ENCODE measurements around the gene TBC1D1.
"Not testable (repeated sequence)": the region's sequence is repeated elsewhere in the genome, so short reads cannot be mapped to it uniquely, and the experiment has no call there.

The TBC1D1 gene

GRCh38 chr4:38009421-38009820 is 118.5 kb downstream of the TBC1D1 start:
- DNase-seq (ENCODE audit: low read depth in 4 of 4, low spot score in 1 of 4): no peak

DNA sequence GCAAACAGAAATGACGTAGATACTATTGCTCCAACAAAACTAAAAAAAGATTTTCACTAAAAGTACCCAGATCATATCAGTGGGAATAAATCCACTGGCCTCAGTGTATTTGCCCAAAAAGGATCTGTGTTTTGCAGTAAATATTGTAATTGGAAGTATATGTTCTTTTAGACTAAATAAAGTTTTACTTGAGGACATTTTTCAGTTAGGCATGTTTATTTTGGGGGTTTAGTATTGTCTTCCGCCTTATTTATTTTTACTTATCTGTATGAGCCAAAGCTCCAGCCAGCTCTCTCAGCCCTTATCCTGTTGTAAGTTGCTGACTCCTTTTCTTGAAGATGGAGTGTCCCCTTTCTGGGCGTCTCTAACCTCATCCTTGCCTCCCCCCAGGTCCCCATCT is 119.1 kb downstream of the TBC1D1 start:
- no peak for DNase-seq (ENCODE audit: low read depth in 4 of 4, low spot score in 1 of 4)

DNA sequence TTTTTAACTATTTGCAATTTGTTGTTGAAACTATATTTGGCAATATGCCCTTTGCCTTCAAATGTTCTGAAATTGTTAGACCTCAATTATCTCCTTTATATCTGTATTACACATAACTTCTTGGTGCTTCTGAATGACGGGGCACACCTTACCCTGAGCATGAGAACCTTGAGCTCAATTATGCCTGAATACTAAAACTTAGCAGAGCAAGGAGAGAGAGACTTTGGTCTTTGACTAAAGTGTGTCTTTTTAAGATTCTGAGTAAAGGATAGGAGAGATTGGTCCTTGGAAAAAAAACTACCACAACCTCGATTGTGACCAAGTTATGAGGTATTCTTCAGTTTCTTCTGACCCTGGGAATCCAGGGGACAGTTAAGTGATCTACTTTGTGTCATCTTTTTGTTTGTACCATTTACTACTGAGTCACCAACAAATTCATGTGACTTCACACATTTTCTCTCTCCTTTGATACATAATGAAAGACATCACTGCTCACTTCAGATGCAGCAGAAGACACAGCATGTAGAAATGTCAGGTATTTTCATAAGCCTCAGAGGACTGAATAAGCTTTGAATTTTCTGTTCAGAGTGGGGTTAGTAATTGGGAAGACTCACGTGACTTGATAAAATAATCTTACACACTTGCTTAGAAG is 120.8 kb downstream of the TBC1D1 start:
- DNase-seq (ENCODE audit: low read depth in 4 of 4, low spot score in 1 of 4): no peak

DNA sequence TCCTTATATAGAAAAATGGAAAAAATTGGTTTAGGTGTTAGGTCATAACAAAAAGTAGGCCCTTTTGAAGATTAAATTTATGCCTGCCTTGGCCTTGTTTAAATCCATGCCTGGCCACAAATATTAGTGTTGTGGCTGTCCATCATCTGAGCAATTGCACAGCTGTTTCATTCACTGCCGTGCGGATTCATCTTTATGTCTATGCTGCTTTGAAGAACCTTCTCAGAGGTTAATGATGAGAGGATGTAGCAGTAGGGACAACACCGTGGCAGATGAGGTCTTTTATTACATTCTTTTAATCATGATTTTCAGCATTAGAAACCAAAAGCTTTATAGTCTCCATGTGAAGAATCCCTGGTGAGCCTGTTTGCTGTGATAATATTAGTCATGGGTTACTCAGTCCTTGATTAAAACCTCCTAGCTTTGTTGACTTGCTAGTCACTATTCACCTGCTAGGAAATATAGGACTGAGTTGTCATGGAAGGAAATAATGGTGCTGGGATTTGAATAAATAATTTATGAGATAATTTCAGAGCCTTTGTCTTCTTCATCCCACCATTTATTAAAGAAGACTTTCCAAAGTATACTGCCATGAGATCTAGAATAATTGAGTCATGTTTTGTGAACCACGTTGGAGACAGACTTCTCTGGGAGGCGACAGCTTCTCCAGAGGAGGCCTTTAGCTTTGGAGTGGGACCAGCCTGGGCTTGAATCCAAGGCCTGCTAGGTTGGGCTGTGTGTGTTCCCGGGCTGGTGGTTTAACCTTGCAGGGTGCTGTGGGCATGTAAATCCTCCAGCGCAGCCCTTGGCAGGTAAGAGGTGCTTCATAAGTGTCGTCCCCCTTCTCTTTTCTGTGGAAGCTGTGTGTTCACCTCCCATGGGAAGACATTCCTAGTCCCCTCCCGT is 122.8 kb downstream of the TBC1D1 start:
- DNase-seq (ENCODE audit: low read depth in 4 of 4, low spot score in 1 of 4): no peak

DNA sequence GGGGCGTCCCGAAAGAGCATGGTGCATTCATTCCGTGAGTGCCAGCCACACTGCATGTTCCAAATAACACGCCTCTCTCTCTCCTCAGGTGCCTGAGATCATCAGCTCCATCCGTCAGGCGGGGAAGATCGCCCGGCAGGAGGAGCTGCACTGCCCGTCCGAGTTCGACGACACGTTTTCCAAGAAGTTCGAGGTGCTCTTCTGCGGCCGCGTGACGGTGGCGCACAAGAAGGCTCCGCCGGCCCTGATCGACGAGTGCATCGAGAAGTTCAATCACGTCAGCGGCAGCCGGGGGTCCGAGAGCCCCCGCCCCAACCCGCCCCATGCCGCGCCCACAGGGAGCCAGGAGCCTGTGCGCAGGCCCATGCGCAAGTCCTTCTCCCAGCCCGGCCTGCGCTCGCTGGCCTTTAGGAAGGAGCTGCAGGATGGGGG is 123.6 kb downstream of the TBC1D1 start:
- DNase-seq (ENCODE audit: low read depth in 4 of 4, low spot score in 1 of 4): no peak

DNA sequence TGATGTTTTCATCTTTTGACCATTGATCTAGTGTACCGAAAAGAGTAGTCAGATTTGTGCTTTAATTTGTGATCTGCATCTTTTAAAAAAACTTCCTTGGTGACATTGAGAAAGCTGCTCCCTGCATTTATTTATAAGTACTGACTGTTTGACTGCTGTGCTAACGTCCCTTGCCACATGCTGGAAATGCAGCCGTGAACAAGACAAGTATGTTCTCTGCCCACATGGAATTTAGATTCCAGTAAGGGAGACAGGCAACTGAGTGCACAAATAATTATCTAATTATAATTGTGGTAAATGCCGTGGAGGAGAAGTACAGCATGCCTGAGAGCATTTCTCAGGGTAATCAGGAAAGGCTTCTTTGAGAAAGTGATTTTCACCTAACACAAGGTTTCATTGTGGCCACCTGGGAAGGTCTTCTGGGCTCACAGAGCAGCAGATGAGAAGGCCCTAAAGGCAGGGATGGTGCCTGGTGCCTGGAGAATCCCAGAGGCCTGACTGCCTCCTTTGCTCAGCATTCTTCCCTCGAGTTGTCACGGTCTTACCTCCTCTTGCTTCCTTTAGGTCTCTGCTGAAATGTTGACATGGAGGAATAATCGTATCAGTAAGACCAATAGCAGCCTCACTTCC is 125.1 kb downstream of the TBC1D1 start:
- no peak for DNase-seq (ENCODE audit: low read depth in 4 of 4, low spot score in 1 of 4)

DNA sequence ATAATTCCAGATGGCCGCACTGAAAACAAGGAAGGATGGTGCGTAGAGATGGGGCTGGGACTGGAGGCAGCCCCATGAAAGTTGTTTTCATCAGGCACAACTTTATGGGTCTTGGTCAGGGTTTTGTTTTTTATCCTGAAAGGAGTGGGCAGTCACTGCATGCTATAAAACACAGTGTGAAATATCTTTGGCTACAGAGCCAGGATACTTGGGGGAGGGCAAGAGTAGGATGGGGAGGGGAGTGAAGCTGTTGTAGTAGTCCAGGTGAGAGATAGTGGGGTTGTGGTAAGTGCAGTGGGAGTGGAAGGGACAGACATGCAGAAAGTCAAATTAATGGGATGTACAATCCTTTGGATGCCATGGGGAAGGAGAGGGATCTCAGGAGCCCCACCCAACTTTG is 125.8 kb downstream of the TBC1D1 start:
- DNase-seq (ENCODE audit: low read depth in 4 of 4, low spot score in 1 of 4): no peak

- no peak for DNase-seq (ENCODE audit: low read depth in 4 of 4, low spot score in 1 of 4)
Observed at GRCh38 chr4:38017609-38018008, 126.7 kb downstream of the TBC1D1 start.

GRCh38 chr4:38020386-38020785 is 129.5 kb downstream of the TBC1D1 start:
- DNase-seq (ENCODE audit: low read depth in 4 of 4, low spot score in 1 of 4): no peak

DNA sequence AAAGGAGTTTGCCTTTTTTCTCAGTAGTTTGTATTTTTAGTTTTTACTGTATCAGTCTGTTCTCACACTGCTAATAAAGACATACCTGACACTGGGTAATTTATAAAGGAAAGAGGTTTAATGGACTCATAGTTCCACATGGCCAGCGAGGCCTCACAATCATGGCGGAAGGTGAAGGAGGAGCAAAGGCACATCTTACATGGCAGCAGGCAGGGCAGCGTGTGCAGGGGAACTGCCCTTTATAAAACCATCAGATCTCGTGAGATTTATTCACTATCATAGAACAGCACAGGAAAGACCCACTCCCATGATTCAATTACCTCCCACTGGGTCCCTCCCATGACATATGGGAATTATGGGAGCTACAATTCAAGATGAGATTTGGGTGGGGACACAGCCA is 130.1 kb downstream of the TBC1D1 start:
- DNase-seq (ENCODE audit: low read depth in 4 of 4, low spot score in 1 of 4): not testable (repeated sequence)

DNA sequence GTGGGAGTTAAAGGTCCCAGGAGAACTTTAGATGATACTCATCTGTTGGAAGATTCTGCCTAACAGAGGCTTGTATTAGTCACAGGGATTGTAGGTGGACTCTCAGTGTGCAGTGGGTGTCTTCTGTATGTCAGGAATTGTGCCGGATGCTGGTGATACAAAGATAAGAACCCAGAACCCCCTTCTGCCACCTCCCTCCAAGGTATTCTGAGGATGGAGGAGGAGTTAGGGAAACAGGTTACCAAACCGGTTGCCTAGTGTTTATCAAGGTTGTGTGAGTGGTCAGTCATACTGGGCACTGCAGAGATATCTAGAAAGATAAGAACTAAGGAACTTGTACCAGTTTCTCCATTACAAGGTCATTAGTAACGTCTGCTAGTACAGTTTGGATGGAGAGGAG is 130.9 kb downstream of the TBC1D1 start:
- DNase-seq (ENCODE audit: low read depth in 4 of 4, low spot score in 1 of 4): no peak

GRCh38 chr4:38023347-38024205 is 132.7 kb downstream of the TBC1D1 start:
- no peak for DNase-seq (ENCODE audit: low read depth in 4 of 4, low spot score in 1 of 4)

GRCh38 chr4:38024206-38024509 is 133.3 kb downstream of the TBC1D1 start:
- DNase-seq (ENCODE audit: low read depth in 4 of 4, low spot score in 1 of 4): no peak

- DNase-seq (ENCODE audit: low read depth in 4 of 4, low spot score in 1 of 4): no peak
Observed at GRCh38 chr4:38025665-38026064, 134.8 kb downstream of the TBC1D1 start.

- DNase-seq (ENCODE audit: low read depth in 4 of 4, low spot score in 1 of 4): no peak
Observed at GRCh38 chr4:38026158-38026740, 135.4 kb downstream of the TBC1D1 start.

DNA sequence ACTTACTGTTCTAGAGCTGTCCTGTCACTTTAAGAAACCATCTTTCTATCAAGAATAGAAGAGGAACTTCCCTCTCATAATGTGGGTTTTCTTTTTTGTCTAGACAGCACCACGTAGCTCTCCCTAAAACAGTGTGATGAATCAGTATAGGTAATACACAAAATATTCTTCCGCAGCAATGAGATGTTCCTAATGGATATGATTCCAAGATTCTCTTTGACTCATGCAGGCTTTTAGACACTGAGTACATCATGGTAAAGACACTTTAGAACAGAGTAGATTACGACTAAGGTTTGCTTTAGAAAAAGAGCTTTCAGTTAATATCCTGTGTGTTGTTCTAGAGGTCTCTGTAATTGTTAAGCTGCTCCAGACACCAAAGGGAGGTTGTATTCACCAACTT is 139.1 kb downstream of the TBC1D1 start:
- no peak for DNase-seq (ENCODE audit: low read depth in 4 of 4, low spot score in 1 of 4)

DNA sequence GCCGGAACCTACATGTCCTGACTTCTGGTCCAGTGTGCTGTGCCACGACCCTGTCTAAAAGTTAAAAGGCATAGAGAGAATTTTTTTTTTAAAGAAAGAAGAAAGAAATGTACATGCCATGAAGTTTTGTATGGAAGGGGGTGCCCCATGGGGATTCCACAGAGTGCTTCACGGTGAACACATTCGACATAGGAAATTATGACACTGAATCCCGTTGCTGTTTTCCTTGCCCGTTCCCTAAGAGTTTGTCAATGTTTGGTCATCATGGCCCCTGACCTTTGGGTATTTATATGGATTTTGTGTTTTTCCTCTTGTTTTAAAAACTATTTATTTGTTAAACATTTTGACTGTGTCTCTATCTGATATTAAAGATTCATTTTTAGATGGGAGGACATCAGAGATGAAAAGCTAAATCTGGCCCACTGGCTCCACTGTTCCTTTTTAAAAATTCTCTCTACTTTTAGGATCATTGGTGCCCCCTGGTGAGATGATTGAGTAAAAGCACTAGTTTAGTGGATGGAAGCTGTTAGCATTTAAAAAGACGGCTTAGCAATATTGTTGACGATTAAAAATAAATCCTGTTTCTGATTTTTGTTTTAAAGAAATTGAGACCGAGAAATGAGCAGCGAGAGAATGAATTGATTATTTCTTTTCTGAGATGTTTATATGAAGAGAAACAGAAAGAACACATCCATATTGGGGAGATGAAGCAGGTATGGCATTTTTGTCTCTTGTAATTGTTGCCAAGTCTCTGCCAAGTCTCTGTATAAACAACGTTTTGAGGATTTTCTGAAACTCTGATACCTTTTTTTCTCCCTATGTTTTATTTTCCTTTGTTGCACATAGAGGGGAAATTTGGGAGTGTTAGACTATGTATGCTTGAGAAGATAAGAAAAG is 144.3 kb downstream of the TBC1D1 start:
- peak in 2 of 4 experiments; percentile 2 to 16 for DNase-seq (ENCODE audit: low read depth in 4 of 4, low spot score in 1 of 4)

GRCh38 chr4:38036548-38036947 is 145.7 kb downstream of the TBC1D1 start:
- DNase-seq (ENCODE audit: low read depth in 4 of 4, low spot score in 1 of 4): no peak

- DNase-seq (ENCODE audit: low read depth in 4 of 4, low spot score in 1 of 4): no peak
Observed at GRCh38 chr4:38037612-38038011, 146.7 kb downstream of the TBC1D1 start.

- no peak for DNase-seq (ENCODE audit: low read depth in 4 of 4, low spot score in 1 of 4)
Observed at GRCh38 chr4:38040619-38041018, 149.7 kb downstream of the TBC1D1 start.
